GM12878 (cell line): ENCODE data around the gene ADCYAP1R1. TPM values are rescaled to one million over a fixed set of nuclear protein-coding genes. Genes with fewer than 3 reads are reported as not detected.

Experiments
- ATAC-seq: fragments of 200-7000 bp; cut with Tn5 transposase; 3 replicates; pipeline ENCODE4 v1.9.1; 2020; ENCODE audit warnings: mild to moderate bottlenecking, moderate library complexity
- BruUV-seq: library from RNA; stranded (reverse); fragments of 400-500 nt; replicated peaks from 2 replicates; lab custom pipeline; 2021; lab: Mats Ljungman, UMichigan
- CTCF ChIA-PET: fragments of 300-600 bp; sonication (Branson Sonifier 250); formaldehyde crosslinking; extraction: SDS; loops from one replicate; lab custom pipeline; 2021; ENCODE audit warnings: inconsistent platforms; lab: Yijun Ruan, JAX
- POLR2A ChIA-PET: fragments of 350-600 bp; formaldehyde crosslinking; extraction: SDS; loops from one replicate; lab custom pipeline; 2021; ENCODE audit warnings: inconsistent platforms; lab: Charles Lee
- RAD21 ChIA-PET: fragments of 300-600 bp; sonication (Branson Sonifier 250); formaldehyde crosslinking; loops from one replicate; lab custom pipeline; 2023; ENCODE audit warnings: antibody characterized with exemption; ENCODE audit not compliant: unreplicated experiment; lab: Charles Lee
- SMC1A ChIA-PET: fragments of 300-600 bp; sonication (Branson Sonifier 250); formaldehyde crosslinking; loops from one replicate; lab custom pipeline; 2023; ENCODE audit not compliant: unreplicated experiment, uncharacterized antibody; lab: Charles Lee
- DNase-seq: peaks from one replicate; pipeline ENCODE4 v3.0.0-alpha.2; 2011; ENCODE audit warnings: low read depth, low spot score
- FAIRE-seq: peaks from 3 replicates; lab custom pipeline; 2011; peaks lifted over from hg19 to GRCh38; lab: Jason Lieb, UNC
- H2AFZ ChIP-seq: 2 replicates; pipeline ENCODE4 v1.6.0; 2011; ENCODE audit warnings: low read depth, low read length, control low read depth; ENCODE audit not compliant: control insufficient read depth
- H3K27ac ChIP-seq: 2 replicates; pipeline ENCODE4 v1.5.1; 2011; ENCODE audit warnings: control low read depth; ENCODE audit not compliant: control insufficient read depth, insufficient read depth
- H3K27me3 ChIP-seq, 2 experiments: replicated peaks in 1 of 2; 2 replicates each; pipeline versions ENCODE4 v1.6.0 to v1.6.1; 2011; ENCODE audit warnings: low read length in 1 of 2; ENCODE audit not compliant: control insufficient read depth in 2 of 2, insufficient read depth in 2 of 2
- H3K36me3 ChIP-seq, 2 experiments: 2 replicates each; pipeline ENCODE4 v1.5.1; 2011; ENCODE audit warnings: low read length in 1 of 2; ENCODE audit not compliant: control insufficient read depth in 2 of 2, insufficient read depth in 2 of 2
- H3K4me1 ChIP-seq: 2 replicates; pipeline ENCODE4 v1.6.1; 2011; ENCODE audit warnings: mild to moderate bottlenecking, low read length, moderate library complexity, mixed read lengths; ENCODE audit not compliant: control insufficient read depth, insufficient read depth
- H3K4me2 ChIP-seq: 2 replicates; pipeline ENCODE4 v1.6.0; 2011; ENCODE audit warnings: control low read depth; ENCODE audit not compliant: control insufficient read depth, insufficient read depth
- H3K4me3 ChIP-seq: fragments of 200-600 bp; sonication (generic); 2 replicates; pipeline ENCODE4 v1.5.1; 2016
- H3K79me2 ChIP-seq: 2 replicates; pipeline ENCODE4 v1.6.0; 2011; ENCODE audit warnings: low read length; ENCODE audit not compliant: control insufficient read depth, insufficient read depth
- H3K9ac ChIP-seq: 2 replicates; pipeline ENCODE4 v1.8.0; 2011; ENCODE audit warnings: low read length, control low read depth, mixed read lengths; ENCODE audit not compliant: control insufficient read depth, insufficient read depth
- H3K9me3 ChIP-seq: replicated peaks from 3 replicates; pipeline ENCODE4 v1.5.1; 2011; ENCODE audit warnings: mild to moderate bottlenecking, low read length; ENCODE audit not compliant: control insufficient read depth, insufficient read depth
- H4K20me1 ChIP-seq: 2 replicates; pipeline ENCODE4 v1.6.0; 2011; ENCODE audit not compliant: control insufficient read depth, insufficient read depth
- ASH2L ChIP-seq: fragments of 300-600, 200-600 bp; sonication (generic); IDR thresholded peaks from 2 replicates; pipeline ENCODE4 v1.6.1; 2017; ENCODE audit warnings: low read depth, mild to moderate bottlenecking, borderline replicate concordance
- BCL11A ChIP-seq: IDR thresholded peaks from 2 replicates; pipeline ENCODE4 v1.6.1; 2011; ENCODE audit warnings: low read depth, low read length
- JUND ChIP-seq: IDR thresholded peaks from 2 replicates; pipeline ENCODE4 v1.6.1; 2012; ENCODE audit warnings: low read depth, mild to moderate bottlenecking, low read length, improper control_type of control experiment, moderate library complexity
- RFX5 ChIP-seq: IDR thresholded peaks from 2 replicates; pipeline ENCODE4 v1.6.1; 2011; ENCODE audit warnings: low read depth, low read length, improper control_type of control experiment
- STAT3 ChIP-seq: IDR thresholded peaks from 2 replicates; pipeline ENCODE4 v1.6.1; 2011; ENCODE audit warnings: low read depth, low read length, improper control_type of control experiment
- ZNF217 ChIP-seq: fragments of 450-650 bp; IDR thresholded peaks from 2 replicates; pipeline ENCODE4 v1.6.1; 2017; ENCODE audit warnings: antibody characterized with exemption, mild to moderate bottlenecking
- WGBS: methylation state at CpG from one replicate; pipeline ENCODE4 v1.1.6; 2016; ENCODE audit warnings: low lambda C conversion rate; ENCODE audit not compliant: insufficient replicate concordance, insufficient coverage; ENCODE audit errors: missing lambda C conversion rate; 5-methylcytosine and 5-hydroxymethylcytosine counted together
- in situ Hi-C: fragments of 300-500 bp; cut with MboI; formaldehyde crosslinking; loops from 9 replicates; pipeline ENCODE4 v1.14.3; 2018; ENCODE audit warnings: mixed read lengths
- intact Hi-C: fragments of 100-400 bp; cut with micrococcal nuclease; formaldehyde crosslinking; loops from one replicate; pipeline ENCODE4 v1.14.2; 2022; ENCODE audit not compliant: unreplicated experiment
- polyA plus RNA-seq, 11 experiments: library from polyadenylated mRNA; depleted of rRNA in 4 of 11; unstranded in 6 of 11; stranded (reverse) in 5 of 11; fragments of >200 nt; fragmentation: Nextera tagmentation in 4 of 11; fragmentation: Illumina TruSeq in 1 of 11; extraction: Ambion mirVana in 4 of 11; extraction: Trizol in 1 of 11; gene quantifications; 1 replicate in 1 of 11; 2 replicates in 10 of 11; pipeline versions ENCODE4 v1.2.1 to v1.2.3, GENCODE V29; 2011 to 2016; ENCODE audit warnings: inconsistent platforms in 2 of 11, missing spikeins in 2 of 11, low read depth in 1 of 11
- total RNA-seq, 4 experiments: library from RNA; depleted of rRNA in 3 of 4; stranded (reverse); fragments of >200 nt in 3 of 4; fragmentation: Illumina TruSeq in 1 of 4; extraction: Trizol in 1 of 4; gene quantifications; 2 replicates each; pipeline versions ENCODE4 v1.2.1 to v1.2.3, GENCODE V29; 2013 to 2021
- TF ChIP-seq, protein P1 (sequence below): IDR thresholded peaks from 2 replicates; pipeline ENCODE4 v1.6.1; 2012; ENCODE audit warnings: improper control_type of control experiment, low read depth, low read length; ENCODE audit not compliant: insufficient replicate concordance

Gene ADCYAP1R1
- total and polyA plus RNA-seq, 10 of the 15 experiments (the other 5 are each of a cell fraction or from before 2014, with no cell fraction given) = not detected

DNA sequence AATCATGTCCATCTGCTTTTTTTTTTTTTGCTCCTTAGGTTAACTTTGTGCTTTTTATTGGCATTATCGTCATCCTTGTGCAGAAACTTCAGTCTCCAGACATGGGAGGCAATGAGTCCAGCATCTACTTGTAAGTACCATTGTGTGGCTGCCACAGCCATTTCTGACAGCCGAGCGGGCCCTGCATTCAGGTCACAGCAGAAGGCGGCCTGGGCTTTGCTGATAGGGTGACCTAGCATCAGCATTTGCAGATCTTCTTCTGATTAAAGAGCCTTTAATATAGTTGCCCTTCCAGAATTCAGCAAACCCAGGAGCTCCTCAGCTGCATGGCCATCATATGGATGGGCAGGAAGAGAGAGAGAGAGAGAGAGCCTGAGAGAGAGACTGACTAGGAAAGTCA lies 40.5 kb downstream of the ADCYAP1R1 start:
- H4K20me1 ChIP-seq = no peaks in the 10 kb centered on the region
- TF ChIP-seq, protein P1, sequence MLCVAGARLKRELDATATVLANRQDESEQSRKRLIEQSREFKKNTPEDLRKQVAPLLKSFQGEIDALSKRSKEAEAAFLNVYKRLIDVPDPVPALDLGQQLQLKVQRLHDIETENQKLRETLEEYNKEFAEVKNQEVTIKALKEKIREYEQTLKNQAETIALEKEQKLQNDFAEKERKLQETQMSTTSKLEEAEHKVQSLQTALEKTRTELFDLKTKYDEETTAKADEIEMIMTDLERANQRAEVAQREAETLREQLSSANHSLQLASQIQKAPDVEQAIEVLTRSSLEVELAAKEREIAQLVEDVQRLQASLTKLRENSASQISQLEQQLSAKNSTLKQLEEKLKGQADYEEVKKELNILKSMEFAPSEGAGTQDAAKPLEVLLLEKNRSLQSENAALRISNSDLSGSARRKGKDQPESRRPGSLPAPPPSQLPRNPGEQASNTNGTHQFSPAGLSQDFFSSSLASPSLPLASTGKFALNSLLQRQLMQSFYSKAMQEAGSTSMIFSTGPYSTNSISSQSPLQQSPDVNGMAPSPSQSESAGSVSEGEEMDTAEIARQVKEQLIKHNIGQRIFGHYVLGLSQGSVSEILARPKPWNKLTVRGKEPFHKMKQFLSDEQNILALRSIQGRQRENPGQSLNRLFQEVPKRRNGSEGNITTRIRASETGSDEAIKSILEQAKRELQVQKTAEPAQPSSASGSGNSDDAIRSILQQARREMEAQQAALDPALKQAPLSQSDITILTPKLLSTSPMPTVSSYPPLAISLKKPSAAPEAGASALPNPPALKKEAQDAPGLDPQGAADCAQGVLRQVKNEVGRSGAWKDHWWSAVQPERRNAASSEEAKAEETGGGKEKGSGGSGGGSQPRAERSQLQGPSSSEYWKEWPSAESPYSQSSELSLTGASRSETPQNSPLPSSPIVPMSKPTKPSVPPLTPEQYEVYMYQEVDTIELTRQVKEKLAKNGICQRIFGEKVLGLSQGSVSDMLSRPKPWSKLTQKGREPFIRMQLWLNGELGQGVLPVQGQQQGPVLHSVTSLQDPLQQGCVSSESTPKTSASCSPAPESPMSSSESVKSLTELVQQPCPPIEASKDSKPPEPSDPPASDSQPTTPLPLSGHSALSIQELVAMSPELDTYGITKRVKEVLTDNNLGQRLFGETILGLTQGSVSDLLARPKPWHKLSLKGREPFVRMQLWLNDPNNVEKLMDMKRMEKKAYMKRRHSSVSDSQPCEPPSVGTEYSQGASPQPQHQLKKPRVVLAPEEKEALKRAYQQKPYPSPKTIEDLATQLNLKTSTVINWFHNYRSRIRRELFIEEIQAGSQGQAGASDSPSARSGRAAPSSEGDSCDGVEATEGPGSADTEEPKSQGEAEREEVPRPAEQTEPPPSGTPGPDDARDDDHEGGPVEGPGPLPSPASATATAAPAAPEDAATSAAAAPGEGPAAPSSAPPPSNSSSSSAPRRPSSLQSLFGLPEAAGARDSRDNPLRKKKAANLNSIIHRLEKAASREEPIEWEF = no peak
- TF ChIP-seq ZNF217 (no peak), STAT3 (no peak), ASH2L (no peak), RFX5 (no peak), BCL11A (no peak), JUND (no peak)
- BruUV-seq = no TSS peak
- H3K4me1 ChIP-seq = no peaks in the 10 kb centered on the region
- no peaks in the 10 kb centered on the region for H3K9me3 ChIP-seq
- intact Hi-C loops = no loop called here
- H3K36me3 ChIP-seq = no peaks in the 10 kb centered on the region
- H3K4me3 ChIP-seq = no peak overlapping the region
- ChIA-PET POLR2A (no interaction called here), SMC1A (no interaction called here), CTCF (no interaction called here), RAD21 (no interaction called here)
- FAIRE-seq (no peak), ATAC-seq (no peak), DNase-seq (no peak)
- no peak overlapping the region for H2AFZ ChIP-seq
- peaks cover 0 to 2% of the 10 kb centered on the region in 2 experiments; a peak in 2 of 4 replicates for H3K27me3 ChIP-seq
- 38% methylated on average over 4 of the region's 4 CpGs for WGBS
- H3K4me2 ChIP-seq = no peak overlapping the region
- no peaks in the 10 kb centered on the region for H3K79me2 ChIP-seq
- in situ Hi-C loops = no loop called here
- H3K27ac ChIP-seq = no peak overlapping the region
- H3K9ac ChIP-seq = no peak overlapping the region
